Cardiac muscle cell (in vitro differentiated cells and primary cell): ENCODE results near the gene B9D1. TPM values are rescaled to one million over a fixed set of nuclear protein-coding genes. Genes with fewer than 3 reads are reported as not detected.
A peak's percentile ranks its signal among the peaks of the same experiment; 100 is the strongest.

Experiments
- DNase-seq, 2 donors: peaks; one replicate each; pipeline versions ENCODE4 v3.0.0 to v3.0.0-alpha.2; 2010 to 2017; ENCODE audit warnings: low read depth in 1 of 2, low spot score in 1 of 2
- H3K27ac ChIP-seq: fragments of 200-600 bp; sonication (generic); 2 replicates; pipeline ENCODE4 v1.5.1; 2016
- H3K27me3 ChIP-seq: fragments of 200-600 bp; sonication (generic); 2 replicates; pipeline ENCODE4 v1.6.0; 2016; ENCODE audit warnings: control low read depth
- H3K36me3 ChIP-seq: fragments of 200-600 bp; sonication (generic); 2 replicates; pipeline ENCODE4 v1.5.1; 2016; ENCODE audit warnings: control low read depth
- H3K4me1 ChIP-seq: fragments of 200-600 bp; sonication (generic); 2 replicates; pipeline ENCODE4 v1.8.1; 2017; ENCODE audit warnings: low read depth, mild to moderate bottlenecking, mixed run types
- H3K4me3 ChIP-seq: fragments of 200-600 bp; sonication (generic); 2 replicates; pipeline ENCODE4 v1.5.1; 2016; ENCODE audit warnings: mild to moderate bottlenecking
- H3K9me3 ChIP-seq: fragments of 200-600 bp; sonication (generic); 2 replicates; pipeline ENCODE4 v1.5.1; 2017; ENCODE audit warnings: low read depth, mild to moderate bottlenecking, control low read depth
- CTCF ChIP-seq: IDR thresholded peaks from 2 replicates; pipeline ENCODE4 v1.5.1; 2012; ENCODE audit warnings: low read depth, mild to moderate bottlenecking, low read length
- polyA plus RNA-seq: library from polyadenylated mRNA; unstranded; fragments of >200 nt; fragmentation: Nextera tagmentation; extraction: Ambion mirVana; gene quantifications from 2 replicates; pipeline ENCODE4 v1.2.1, GENCODE V29; 2016
- total RNA-seq: library from RNA; depleted of rRNA; stranded (reverse); fragments of >200 nt; gene quantifications from 2 replicates; pipeline ENCODE4 v1.2.3, GENCODE V29; 2016

Gene B9D1
- total and polyA plus RNA-seq, 2 experiments from 2014 or later, result 54.5 to 65.7 TPM

DNA sequence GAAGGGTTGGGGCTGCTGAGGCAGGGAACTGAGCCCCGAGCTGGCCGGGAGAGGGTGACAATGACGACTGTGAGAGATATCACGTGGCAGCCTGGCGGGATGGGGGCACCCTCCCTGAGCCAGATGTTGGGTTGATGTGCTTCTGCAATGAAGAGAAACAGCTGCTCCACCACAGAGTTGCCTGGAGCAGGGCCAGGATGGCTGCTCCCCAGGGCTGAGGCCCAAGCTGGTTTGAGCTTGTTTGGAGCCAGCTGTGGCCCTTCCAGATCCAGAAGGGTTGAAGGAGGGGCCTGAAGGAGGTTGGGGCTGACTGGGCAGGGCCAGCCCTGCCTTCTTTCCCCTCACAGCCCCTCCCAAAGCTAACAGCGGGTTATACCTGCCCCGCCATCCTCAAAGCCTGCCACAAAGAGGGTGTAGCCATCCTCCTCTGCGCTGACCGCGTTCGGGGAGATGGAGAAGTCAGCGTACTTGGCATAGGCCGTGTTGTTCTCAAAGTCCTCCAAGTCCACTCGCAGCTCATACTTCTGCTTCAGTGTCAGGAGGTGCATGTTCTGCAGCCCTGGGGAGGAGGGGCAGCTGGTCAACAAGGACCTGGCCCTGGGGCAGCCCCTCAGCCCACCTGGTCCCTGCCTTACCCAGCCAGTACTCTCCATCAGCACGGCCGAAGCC is 22.3 kb upstream of the B9D1 start:
- H3K27ac ChIP-seq, result peak overlapping the region; percentile 33
- DNase-seq, result peak in 1 of 2 donors; percentile 98
- H3K4me1 ChIP-seq, result peaks cover 19% of the 10 kb centered on the region
- no peak for TF ChIP-seq CTCF
- H3K9me3 ChIP-seq, result no peaks in the 10 kb centered on the region
- H3K4me3 ChIP-seq, result no peak overlapping the region
- no peaks in the 10 kb centered on the region for H3K27me3 ChIP-seq
- peaks cover 34% of the 10 kb centered on the region for H3K36me3 ChIP-seq

GRCh38 chr17:19383681-19384470 is 21.4 kb upstream of the B9D1 start:
- H3K36me3 ChIP-seq, result peaks cover 34% of the 10 kb centered on the region

DNA sequence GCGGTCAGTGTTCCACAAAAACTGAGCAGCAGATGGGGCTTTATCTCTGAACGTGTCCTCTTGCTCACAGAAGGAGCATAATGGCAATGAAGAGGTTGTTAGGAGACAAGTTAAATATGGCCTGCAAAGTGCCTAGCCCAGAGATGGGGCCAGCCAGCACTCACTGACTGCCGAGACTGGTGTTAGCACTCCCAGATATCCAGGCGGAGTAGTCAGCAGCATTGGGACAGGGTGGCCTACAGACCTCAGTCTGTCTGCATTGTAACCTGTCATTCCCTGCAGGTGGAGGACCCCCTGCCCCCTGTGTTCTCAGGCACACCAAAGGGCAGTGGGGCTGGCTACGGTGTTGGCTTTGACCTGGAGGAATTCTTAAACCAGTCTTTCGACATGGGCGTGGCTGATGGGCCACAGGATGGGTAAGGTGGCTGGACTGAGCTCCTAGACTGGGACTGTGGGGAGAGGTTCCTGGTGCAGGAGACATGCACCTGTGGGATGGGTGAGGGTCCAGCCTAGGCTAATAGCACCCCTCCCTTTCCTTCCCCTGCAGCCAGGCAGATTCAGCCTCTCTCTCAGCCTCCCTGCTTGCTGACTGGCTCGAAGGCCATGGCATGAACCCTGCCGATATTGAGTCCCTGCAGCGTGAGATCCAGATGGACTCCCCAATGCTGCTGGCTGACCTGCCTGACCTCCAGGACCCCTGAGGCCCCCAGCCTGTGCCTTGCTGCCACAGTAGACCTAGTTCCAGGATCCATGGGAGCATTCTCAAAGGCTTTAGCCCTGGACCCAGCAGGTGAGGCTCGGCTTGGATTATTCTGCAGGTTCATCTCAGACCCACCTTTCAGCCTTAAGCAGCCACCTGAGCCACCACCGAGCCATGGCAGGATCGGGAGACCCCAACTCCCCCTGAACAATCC is 20.3 kb upstream of the B9D1 start:
- Histone ChIP-seq H3K27ac (no peak overlapping the region), H3K36me3 (peaks cover 34% of the 10 kb centered on the region), H3K4me3 (no peak overlapping the region), H3K27me3 (no peaks in the 10 kb centered on the region), H3K4me1 (peaks cover 13% of the 10 kb centered on the region), H3K9me3 (no peaks in the 10 kb centered on the region)
- peak in 1 of 2 donors; percentile 25 for DNase-seq
- TF ChIP-seq CTCF, result no peak

More at GRCh38 chr17:19383681-19384470, 21.4 kb upstream of the B9D1 start:
- DNase-seq, result peak in 1 of 2 donors; percentile 44
- no peaks in the 10 kb centered on the region for H3K27me3 ChIP-seq
- TF ChIP-seq CTCF, result no peak
- no peak overlapping the region for H3K4me3 ChIP-seq
- H3K4me1 ChIP-seq, result peaks cover 17% of the 10 kb centered on the region
- H3K9me3 ChIP-seq, result no peaks in the 10 kb centered on the region
- H3K27ac ChIP-seq, result peak overlapping the region; percentile 33

GRCh38 chr17:19381741-19382444 is 19.4 kb upstream of the B9D1 start:
- H3K9me3 ChIP-seq, result no peaks in the 10 kb centered on the region
- no peak for DNase-seq
- no peak for TF ChIP-seq CTCF
- no peak overlapping the region for H3K4me3 ChIP-seq
- H3K36me3 ChIP-seq, result peaks cover 34% of the 10 kb centered on the region
- peaks cover 5% of the 10 kb centered on the region for H3K4me1 ChIP-seq
- H3K27ac ChIP-seq, result no peak overlapping the region
- H3K27me3 ChIP-seq, result no peaks in the 10 kb centered on the region

DNA sequence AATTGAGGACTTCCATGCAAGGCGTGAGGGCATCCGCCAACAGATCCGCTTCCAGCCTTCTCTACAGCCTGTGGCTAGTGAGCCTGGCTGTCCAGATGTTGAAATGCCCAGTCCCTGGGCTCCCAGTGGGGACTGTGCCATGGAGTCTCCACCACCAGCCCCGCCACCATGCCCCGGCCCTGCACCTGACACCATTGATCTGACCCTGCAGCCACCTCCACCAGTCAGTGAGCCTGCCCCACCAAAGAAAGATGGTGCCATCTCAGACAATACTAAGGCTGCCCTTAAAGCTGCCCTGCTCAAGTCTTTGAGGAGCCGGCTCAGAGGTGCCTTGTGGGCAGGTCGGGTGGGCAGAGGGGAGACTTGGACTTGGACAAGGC is 18.8 kb upstream of the B9D1 start:
- no peak overlapping the region for H3K27ac ChIP-seq
- no peak for TF ChIP-seq CTCF
- H3K4me1 ChIP-seq, result no peaks in the 10 kb centered on the region
- DNase-seq, result no peak
- H3K36me3 ChIP-seq, result peaks cover 34% of the 10 kb centered on the region
- no peak overlapping the region for H3K4me3 ChIP-seq
- no peaks in the 10 kb centered on the region for H3K9me3 ChIP-seq
- H3K27me3 ChIP-seq, result no peaks in the 10 kb centered on the region
